ENCODE results near the gene ZBTB9.
A peak's percentile ranks its signal among the peaks of the same experiment; 100 is the strongest.

Gene ZBTB9

DNA sequence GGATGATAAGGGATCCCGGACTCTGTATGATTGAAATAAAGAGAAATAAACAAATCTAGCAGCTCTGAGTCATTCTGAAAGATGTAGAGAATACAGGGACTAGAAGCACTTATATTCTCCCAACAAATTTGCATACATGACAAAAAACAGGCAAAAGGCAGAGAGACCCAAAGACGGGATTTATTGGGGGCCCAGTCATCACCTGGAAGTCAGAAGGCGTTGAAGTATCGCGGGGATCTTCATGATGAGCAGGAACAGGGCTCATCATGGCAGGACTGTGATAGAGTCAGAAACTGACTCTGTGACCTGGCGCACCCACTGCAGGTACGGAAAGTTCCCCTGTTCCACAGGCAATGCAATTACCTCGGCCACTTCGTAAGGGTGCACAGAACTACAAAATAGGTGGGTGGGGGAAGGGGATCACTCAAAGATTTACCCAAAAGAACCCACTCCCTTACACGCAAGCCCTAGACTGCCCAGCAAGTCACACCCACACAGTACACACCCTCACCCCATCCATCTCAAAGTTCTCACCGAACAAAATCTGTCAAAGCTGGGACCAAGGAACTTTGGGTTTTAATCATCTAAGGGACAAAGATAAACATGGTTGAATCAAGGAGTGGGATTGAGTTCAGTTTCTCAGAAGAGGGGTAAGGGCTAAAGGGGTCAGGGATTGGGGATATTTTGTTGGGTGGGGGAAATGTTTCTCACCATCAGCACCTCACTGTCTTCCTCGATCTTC lies 37.8 kb upstream of the ZBTB9 start:
- H3K79me2 ChIP-seq (ENCODE audit: low read length), result peaks cover 31% of the 10 kb centered on the region
- H3K36me3 ChIP-seq (replicated peaks; ENCODE audit: insufficient read depth, low read length), result peaks cover 3% of the 10 kb centered on the region; the same call in 1 of the 2 replicates
- no peak for DNase-seq
- H3K27ac ChIP-seq (ENCODE audit: low read length), result no peak overlapping the region; the same call in 1 of the 2 replicates
- peak overlapping the region; percentile 92 for H3K4me2 ChIP-seq (ENCODE audit: low read depth, low read length)
- peaks cover 8% of the 10 kb centered on the region for H3K27me3 ChIP-seq (replicated peaks; ENCODE audit: insufficient read depth, low read length)
- peaks cover 23% of the 10 kb centered on the region for H3K4me1 ChIP-seq (ENCODE audit: low read length)
- H3F3A ChIP-seq (ENCODE audit: insufficient read depth, low read length), result peaks cover 20% of the 10 kb centered on the region; the same call in 1 of the 2 replicates
- H4K20me1 ChIP-seq (ENCODE audit: insufficient read depth, low read length), result no peaks in the 10 kb centered on the region
- no peaks in the 10 kb centered on the region for H3K9me2 ChIP-seq (replicated peaks; ENCODE audit: insufficient read depth, low read length)
- peak overlapping the region; percentile 89; the same call in 1 of the 2 replicates for H3K9ac ChIP-seq (ENCODE audit: low read length)
- H3K4me3 ChIP-seq (ENCODE audit: low read length), result peak overlapping the region; percentile 89
- no peaks in the 10 kb centered on the region for H3K9me3 ChIP-seq (replicated peaks; ENCODE audit: insufficient read depth, low read length)
- TF ChIP-seq, protein P1, sequence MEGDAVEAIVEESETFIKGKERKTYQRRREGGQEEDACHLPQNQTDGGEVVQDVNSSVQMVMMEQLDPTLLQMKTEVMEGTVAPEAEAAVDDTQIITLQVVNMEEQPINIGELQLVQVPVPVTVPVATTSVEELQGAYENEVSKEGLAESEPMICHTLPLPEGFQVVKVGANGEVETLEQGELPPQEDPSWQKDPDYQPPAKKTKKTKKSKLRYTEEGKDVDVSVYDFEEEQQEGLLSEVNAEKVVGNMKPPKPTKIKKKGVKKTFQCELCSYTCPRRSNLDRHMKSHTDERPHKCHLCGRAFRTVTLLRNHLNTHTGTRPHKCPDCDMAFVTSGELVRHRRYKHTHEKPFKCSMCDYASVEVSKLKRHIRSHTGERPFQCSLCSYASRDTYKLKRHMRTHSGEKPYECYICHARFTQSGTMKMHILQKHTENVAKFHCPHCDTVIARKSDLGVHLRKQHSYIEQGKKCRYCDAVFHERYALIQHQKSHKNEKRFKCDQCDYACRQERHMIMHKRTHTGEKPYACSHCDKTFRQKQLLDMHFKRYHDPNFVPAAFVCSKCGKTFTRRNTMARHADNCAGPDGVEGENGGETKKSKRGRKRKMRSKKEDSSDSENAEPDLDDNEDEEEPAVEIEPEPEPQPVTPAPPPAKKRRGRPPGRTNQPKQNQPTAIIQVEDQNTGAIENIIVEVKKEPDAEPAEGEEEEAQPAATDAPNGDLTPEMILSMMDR (IDR thresholded peaks at IDR 0.05; ENCODE audit: low read length), result no peak
- no peak for TF ChIP-seq EZH2phosphoT487 (IDR thresholded peaks at IDR 0.05; ENCODE audit: low read length)
- TF ChIP-seq EZH2 (optimal IDR thresholded peaks at IDR 0.05; ENCODE audit: low read depth, low read length), result no peak
- H2AFZ ChIP-seq (ENCODE audit: low read length), result no peak overlapping the region

DNA sequence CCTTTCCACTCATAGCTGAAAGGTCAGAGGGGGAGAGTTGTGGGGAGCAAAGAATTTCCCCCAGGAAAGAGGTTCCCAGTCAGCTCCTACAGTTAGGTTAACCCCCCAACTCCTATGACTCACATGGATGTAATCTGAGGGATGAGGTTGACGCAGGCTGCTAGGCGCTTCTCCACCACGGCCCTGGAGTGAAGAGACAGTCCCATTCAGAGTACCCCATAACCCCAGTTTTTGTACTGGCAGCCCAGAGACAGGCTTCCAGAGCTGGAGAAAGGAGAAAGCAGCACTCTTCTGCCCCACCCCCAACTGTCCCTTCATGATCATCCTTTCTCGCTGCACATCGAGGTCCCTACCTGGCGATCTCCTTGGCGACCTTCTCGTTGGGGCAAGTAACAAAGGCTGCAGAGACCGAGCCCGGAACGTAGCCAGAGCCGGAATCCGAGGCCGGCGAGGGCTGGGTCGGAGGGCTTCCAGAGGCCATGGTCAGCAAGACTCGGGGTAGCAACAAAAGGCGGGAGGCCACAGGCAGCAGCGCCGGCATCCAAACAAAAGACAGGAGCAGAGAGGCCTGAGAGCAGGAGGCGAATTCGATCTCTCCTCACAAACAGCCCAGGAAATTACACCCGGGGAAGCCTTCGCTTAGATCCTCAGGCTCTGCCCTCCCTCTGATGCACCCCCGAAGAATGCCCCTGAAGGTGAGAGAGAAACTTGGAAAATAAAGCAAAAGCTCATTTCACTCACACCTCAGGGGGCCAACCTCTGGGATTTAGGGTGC lies 37.1 kb upstream of the ZBTB9 start:
- no peak for DNase-seq
- Histone ChIP-seq H3K4me3 (ENCODE audit: low read length) (peak overlapping the region; percentile 89), H3K4me1 (ENCODE audit: low read length) (peaks cover 23% of the 10 kb centered on the region), H3K36me3 (replicated peaks; ENCODE audit: insufficient read depth, low read length) (peaks cover 3% of the 10 kb centered on the region; the same call in 1 of the 2 replicates), H2AFZ (ENCODE audit: low read length) (peak overlapping the region; percentile 70), H3K9ac (ENCODE audit: low read length) (peak overlapping the region; percentile 89), H3K9me3 (replicated peaks; ENCODE audit: insufficient read depth, low read length) (no peaks in the 10 kb centered on the region), H3K27me3 (replicated peaks; ENCODE audit: insufficient read depth, low read length) (peaks cover 16% of the 10 kb centered on the region), H3K27ac (ENCODE audit: low read length) (peak overlapping the region; percentile 88), H3K4me2 (ENCODE audit: low read depth, low read length) (peak overlapping the region; percentile 92), H3F3A (ENCODE audit: insufficient read depth, low read length) (peaks cover 20% of the 10 kb centered on the region; the same call in 1 of the 2 replicates), H3K9me2 (replicated peaks; ENCODE audit: insufficient read depth, low read length) (no peaks in the 10 kb centered on the region), H4K20me1 (ENCODE audit: insufficient read depth, low read length) (no peaks in the 10 kb centered on the region), H3K79me2 (ENCODE audit: low read length) (peaks cover 28% of the 10 kb centered on the region)
- TF ChIP-seq, protein P1 (IDR thresholded peaks at IDR 0.05; ENCODE audit: low read length), result no peak
- no peak for TF ChIP-seq EZH2 (optimal IDR thresholded peaks at IDR 0.05; ENCODE audit: low read depth, low read length)
- TF ChIP-seq EZH2phosphoT487 (IDR thresholded peaks at IDR 0.05; ENCODE audit: low read length), result no peak

DNA sequence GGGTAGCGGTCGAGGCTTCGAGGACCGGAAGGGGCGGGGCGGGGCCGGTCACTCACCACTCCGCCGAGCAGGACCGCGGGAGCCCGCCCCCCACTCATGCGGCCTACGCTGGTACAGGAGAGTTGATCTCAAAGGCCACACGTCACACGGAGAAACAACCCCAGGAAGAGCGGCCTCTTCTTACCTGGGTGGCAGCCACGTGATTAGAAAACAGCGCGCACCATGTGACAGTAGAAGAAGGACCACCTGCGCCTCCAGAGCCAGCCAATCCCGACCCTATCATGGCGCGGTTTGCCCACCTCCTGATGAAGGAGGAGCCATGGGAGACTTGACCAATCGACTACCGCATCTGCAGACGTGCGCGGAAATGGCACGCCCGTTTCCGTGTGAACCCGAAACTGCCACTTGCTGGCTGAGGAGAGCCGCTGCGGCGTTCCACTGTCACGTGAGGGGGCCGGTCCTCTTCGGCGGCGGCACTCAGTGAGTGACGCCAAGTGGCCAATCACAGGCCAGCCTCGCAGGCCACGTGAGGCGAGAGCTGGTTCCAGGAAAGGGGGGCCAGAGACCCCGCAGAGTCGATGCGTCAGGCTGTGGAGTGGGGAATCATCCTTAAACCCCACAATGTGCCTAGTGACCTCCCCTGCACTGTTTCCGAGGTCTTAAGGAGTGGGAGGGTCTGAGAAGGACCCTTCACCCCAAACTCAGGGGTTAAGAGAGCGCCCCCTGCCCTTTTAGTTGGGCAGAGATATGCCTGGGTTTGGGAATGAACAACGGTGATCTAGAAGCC lies 36.3 kb upstream of the ZBTB9 start, which contains the start of gene CUTA:
Gene CUTA, minus strand, starts transcription at position 205 of the 787 bp plus-strand sequence. Its CDS starts 107 bp downstream, at position 98.
- H3K9me2 ChIP-seq (replicated peaks; ENCODE audit: insufficient read depth, low read length), result no peaks in the 10 kb centered on the region
- 0 out of 2 replicates have a peak, but pooled peaks cover 3% of the 10 kb centered on the region for H3K36me3 ChIP-seq (replicated peaks; ENCODE audit: insufficient read depth, low read length)
- H3K4me2 ChIP-seq (ENCODE audit: low read depth, low read length), result peak within 1 kb of the TSS; percentile 92
- peak within 1 kb of the TSS; percentile 89 for H3K9ac ChIP-seq (ENCODE audit: low read length)
- TF ChIP-seq EZH2phosphoT487 (IDR thresholded peaks at IDR 0.05; ENCODE audit: low read length) (no peak), EZH2 (optimal IDR thresholded peaks at IDR 0.05; ENCODE audit: low read depth, low read length) (no peak)
- TF ChIP-seq, protein P1 (IDR thresholded peaks at IDR 0.05; ENCODE audit: low read length), result peak; percentile 61
- peaks cover 28% of the 10 kb centered on the region for H3K79me2 ChIP-seq (ENCODE audit: low read length)
- no peaks in the 10 kb centered on the region for H4K20me1 ChIP-seq (ENCODE audit: insufficient read depth, low read length)
- peaks cover 23% of the 10 kb centered on the region for H3K4me1 ChIP-seq (ENCODE audit: low read length)
- H3K27me3 ChIP-seq (replicated peaks; ENCODE audit: insufficient read depth, low read length), result peaks cover 23% of the 10 kb centered on the region
- H3F3A ChIP-seq (ENCODE audit: insufficient read depth, low read length), result peaks cover 20% of the 10 kb centered on the region; the same call in 1 of the 2 replicates
- peak within 1 kb of the TSS; percentile 89 for H3K4me3 ChIP-seq (ENCODE audit: low read length)
- DNase-seq, result peak; percentile 100
- peak within 1 kb of the TSS; percentile 88 for H3K27ac ChIP-seq (ENCODE audit: low read length)
- H2AFZ ChIP-seq (ENCODE audit: low read length), result peak within 1 kb of the TSS; percentile 76
- no peaks in the 10 kb centered on the region for H3K9me3 ChIP-seq (replicated peaks; ENCODE audit: insufficient read depth, low read length)
